Gastroesophageal sphincter (tissue), 3 donors: ENCODE measurements around the gene CLIP2.

Source experiments
- CTCF ChIP-seq, 4 experiments: fragments of 200-600 bp in 2 of 4; fragments of 450-650 bp in 2 of 4; sonication (generic) in 1 of 4; IDR thresholded peaks; one replicate each; pipeline ENCODE4 v1.5.1; 2017 to 2019; ENCODE audit warnings: antibody characterized with exemption in 4 of 4, mild to moderate bottlenecking in 2 of 4, moderate library complexity in 2 of 4
- EP300 ChIP-seq: sonication (generic); formaldehyde crosslinking; IDR thresholded peaks from one replicate; pipeline ENCODE4 v1.6.1; 2017; ENCODE audit warnings: antibody characterized with exemption, mild to moderate bottlenecking

- TF ChIP-seq CTCF (IDR thresholded peaks at IDR 0.05) (no peak), EP300 (no peak)
Observed at GRCh38 chr7:74407958-74408357, 118.8 kb downstream of the CLIP2 start.
